ENCODE measurements around the gene ZPBP.

Gene ZPBP

GRCh38 chr7:50092579-50093491, at the start of gene ZPBP:
Gene ZPBP (minus strand): TSS chr7:50093246. CDS start chr7:50093194, 52 bp downstream.
- peak; percentile 8 for DNase-seq (ENCODE audit: low read depth)

GRCh38 chr7:50142425-50143017, 49.5 kb upstream of the ZPBP start:
- peak; percentile 10 for DNase-seq (ENCODE audit: low read depth)

- no peak for DNase-seq (ENCODE audit: low read depth)
Measured at GRCh38 chr7:50141854-50142253, 48.8 kb upstream of the ZPBP start.

- DNase-seq (ENCODE audit: low read depth), result no peak
Measured at GRCh38 chr7:50141131-50141530, 48.1 kb upstream of the ZPBP start.

- DNase-seq (ENCODE audit: low read depth), result no peak
Measured at GRCh38 chr7:50140688-50141087, 47.6 kb upstream of the ZPBP start.

GRCh38 chr7:50138101-50138500, 45.1 kb upstream of the ZPBP start:
- no peak for DNase-seq (ENCODE audit: low read depth)

- DNase-seq (ENCODE audit: low read depth), result no peak
Measured at GRCh38 chr7:50125766-50126165, 32.7 kb upstream of the ZPBP start.

- no peak for DNase-seq (ENCODE audit: low read depth)
Measured at GRCh38 chr7:50121286-50121685, 28.2 kb upstream of the ZPBP start.

- DNase-seq (ENCODE audit: low read depth), result no peak
Measured at GRCh38 chr7:50119815-50120637, 27.0 kb upstream of the ZPBP start.

GRCh38 chr7:50112250-50112649, 19.2 kb upstream of the ZPBP start:
- no peak for DNase-seq (ENCODE audit: low read depth)

GRCh38 chr7:50101873-50102272, 8.8 kb upstream of the ZPBP start:
- no peak for DNase-seq (ENCODE audit: low read depth)

GRCh38 chr7:50095634-50096033, 2.6 kb upstream of the ZPBP start:
- DNase-seq (ENCODE audit: low read depth), result no peak

GRCh38 chr7:50088463-50089129, 4.5 kb downstream of the ZPBP start:
- no peak for DNase-seq (ENCODE audit: low read depth)

GRCh38 chr7:50085344-50085743, 7.7 kb downstream of the ZPBP start:
- no peak for DNase-seq (ENCODE audit: low read depth)

- DNase-seq (ENCODE audit: low read depth), result no peak
Measured at GRCh38 chr7:50073093-50073492, 20.0 kb downstream of the ZPBP start.

GRCh38 chr7:50069613-50070012, 23.4 kb downstream of the ZPBP start:
- DNase-seq (ENCODE audit: low read depth), result peak; percentile 15

GRCh38 chr7:50068850-50069551, 24.0 kb downstream of the ZPBP start:
- DNase-seq (ENCODE audit: low read depth), result peak; percentile 49

- peak; percentile 2 for DNase-seq (ENCODE audit: low read depth)
Measured at GRCh38 chr7:50068026-50068425, 25.0 kb downstream of the ZPBP start.

GRCh38 chr7:50062951-50063350, 30.1 kb downstream of the ZPBP start:
- no peak for DNase-seq (ENCODE audit: low read depth)

- DNase-seq (ENCODE audit: low read depth), result no peak
Measured at GRCh38 chr7:50056131-50056530, 36.9 kb downstream of the ZPBP start.

GRCh38 chr7:50047716-50048115, 45.3 kb downstream of the ZPBP start:
- DNase-seq (ENCODE audit: low read depth), result no peak

Measured in stromal cell of bone marrow (primary cell).